ENCODE measurements around the gene S100A13. TPM values are rescaled to one million over a fixed set of nuclear protein-coding genes. Genes with fewer than 3 reads are reported as not detected.

Gene S100A13
- total RNA-seq, 6 experiments from 2014 or later, result 162 to 225 (median 208) TPM

GRCh38 chr1:153651771-153652170, 24.5 kb upstream of the S100A13 start:
- H3K9me3 Mint-ChIP-seq, result no peaks in the 10 kb centered on the region
- no peak for TF ChIP-seq CTCF (IDR thresholded peaks at IDR 0.05)
- H3K4me1 Mint-ChIP-seq (ENCODE audit: low read depth), result peaks cover 11% of the 10 kb centered on the region
- peaks cover 4% of the 10 kb centered on the region; the same call in 1 of the 2 replicates for H3K27me3 Mint-ChIP-seq (ENCODE audit: insufficient read depth)
- DNase-seq, result no peak
- H3K27ac Mint-ChIP-seq, result no peak overlapping the region
- H3K36me3 Mint-ChIP-seq (ENCODE audit: low read depth), result peaks cover 8% of the 10 kb centered on the region
- H3K4me3 Mint-ChIP-seq, result no peak overlapping the region

- Mint-ChIP-seq H3K4me1 (ENCODE audit: low read depth) (peaks cover 15% of the 10 kb centered on the region), H3K9me3 (no peaks in the 10 kb centered on the region), H3K4me3 (no peak overlapping the region), H3K27ac (no peak overlapping the region), H3K27me3 (ENCODE audit: insufficient read depth) (peaks cover 4% of the 10 kb centered on the region; the same call in 1 of the 2 replicates), H3K36me3 (ENCODE audit: low read depth) (peaks cover 24% of the 10 kb centered on the region)
- no peak for TF ChIP-seq CTCF (IDR thresholded peaks at IDR 0.05)
- DNase-seq, result no peak
These were observed 22.5 kb upstream of the S100A13 start for GRCh38 chr1:153649863-153650235.

- H3K27me3 Mint-ChIP-seq (ENCODE audit: insufficient read depth), result peaks cover 4% of the 10 kb centered on the region; the same call in 1 of the 2 replicates
- no peak overlapping the region for H3K27ac Mint-ChIP-seq
- no peaks in the 10 kb centered on the region for H3K9me3 Mint-ChIP-seq
- DNase-seq, result no peak
- H3K4me1 Mint-ChIP-seq (ENCODE audit: low read depth), result peaks cover 15% of the 10 kb centered on the region
- peaks cover 29% of the 10 kb centered on the region for H3K36me3 Mint-ChIP-seq (ENCODE audit: low read depth)
- no peak overlapping the region for H3K4me3 Mint-ChIP-seq
- no peak for TF ChIP-seq CTCF (IDR thresholded peaks at IDR 0.05)
These were observed 22.0 kb upstream of the S100A13 start for GRCh38 chr1:153649137-153649862.

GRCh38 chr1:153648000-153648643, 20.8 kb upstream of the S100A13 start:
- DNase-seq, result no peak
- Mint-ChIP-seq H3K27ac (peak overlapping the region; percentile 45; the same call in 1 of the 2 replicates), H3K9me3 (no peaks in the 10 kb centered on the region)

GRCh38 chr1:153647346-153647714, 20.0 kb upstream of the S100A13 start:
- peaks cover 4% of the 10 kb centered on the region; the same call in 1 of the 2 replicates for H3K27me3 Mint-ChIP-seq (ENCODE audit: insufficient read depth)
- DNase-seq, result no peak
- H3K4me3 Mint-ChIP-seq, result no peak overlapping the region
- no peak overlapping the region for H3K27ac Mint-ChIP-seq
- peaks cover 45% of the 10 kb centered on the region for H3K36me3 Mint-ChIP-seq (ENCODE audit: low read depth)
- TF ChIP-seq CTCF (IDR thresholded peaks at IDR 0.05), result no peak
- peaks cover 5% of the 10 kb centered on the region; the same call in 1 of the 2 replicates for H3K4me1 Mint-ChIP-seq (ENCODE audit: low read depth)
- no peaks in the 10 kb centered on the region for H3K9me3 Mint-ChIP-seq

More at GRCh38 chr1:153648000-153648643, 20.8 kb upstream of the S100A13 start:
- H3K36me3 Mint-ChIP-seq (ENCODE audit: low read depth), result peaks cover 41% of the 10 kb centered on the region
- H3K4me1 Mint-ChIP-seq (ENCODE audit: low read depth), result peaks cover 13% of the 10 kb centered on the region
- no peak overlapping the region for H3K4me3 Mint-ChIP-seq
- peaks cover 4% of the 10 kb centered on the region; the same call in 1 of the 2 replicates for H3K27me3 Mint-ChIP-seq (ENCODE audit: insufficient read depth)
- TF ChIP-seq CTCF (IDR thresholded peaks at IDR 0.05), result no peak
